Measurements from ENCODE around the gene KDM4B. TPM values are rescaled to one million over a fixed set of nuclear protein-coding genes. Genes with fewer than 3 reads are reported as not detected.

The KDM4B gene
- total and polyA plus RNA-seq, 12 donors: 12.4 to 35.8 (median 30.3) TPM

- peaks cover 0 to 46% (median 24%) of the 10 kb centered on the region in 9 donors for H3K4me1 ChIP-seq
- intact Hi-C loops (cut with DNase I): no loop called here
- no peak for TF ChIP-seq CTCF (IDR thresholded peaks at IDR 0.05)
- H3K4me3 ChIP-seq: no peak overlapping the region
- H3K27me3 ChIP-seq: no peaks in the 10 kb centered on the region
- peaks cover 0 to 6% (median 0%) of the 10 kb centered on the region in 11 donors for H3K9me3 ChIP-seq
- WGBS, 2 donors: 92 to 95% methylated on average over 21 of the region's 21 CpGs
- H3K36me3 ChIP-seq: peaks cover 0 to 77% (median 13%) of the 10 kb centered on the region in 9 donors
- ATAC-seq: no peak
- no peak overlapping the region for H3K27ac ChIP-seq
- DNase-seq: no peak
These were observed 142.1 kb downstream of the KDM4B start for GRCh38 chr19:5111051-5111450.

GRCh38 chr19:5112175-5112574, 143.3 kb downstream of the KDM4B start:
- Histone ChIP-seq H3K27ac (no peak overlapping the region), H3K9me3 (peaks cover 0 to 8% (median 0%) of the 10 kb centered on the region in 11 donors), H3K4me3 (no peak overlapping the region), H3K4me1 (peaks cover 0 to 36% (median 20%) of the 10 kb centered on the region in 9 donors), H3K27me3 (no peaks in the 10 kb centered on the region), H3K36me3 (peaks cover 0 to 66% (median 13%) of the 10 kb centered on the region in 9 donors)
- WGBS, 2 donors: 91 to 92% methylated on average over 6 of the region's 6 CpGs
- no peak for TF ChIP-seq CTCF (IDR thresholded peaks at IDR 0.05)
- ATAC-seq (no peak), DNase-seq (no peak)
- intact Hi-C loops (cut with DNase I): no loop called here

GRCh38 chr19:5112681-5113575, 144.0 kb downstream of the KDM4B start:
- TF ChIP-seq CTCF (IDR thresholded peaks at IDR 0.05): no peak
- intact Hi-C loops (cut with DNase I): no loop called here
- 84 to 85% methylated on average over 27 of the region's 27 CpGs for WGBS, 2 donors
- H3K4me1 ChIP-seq: peaks cover 0 to 28% (median 13%) of the 10 kb centered on the region in 9 donors
- no peak overlapping the region for H3K4me3 ChIP-seq
- ATAC-seq (no peak), DNase-seq (no peak)
- H3K27ac ChIP-seq: no peak overlapping the region
- H3K27me3 ChIP-seq: no peaks in the 10 kb centered on the region
- H3K9me3 ChIP-seq: peaks cover 0 to 8% (median 0%) of the 10 kb centered on the region in 11 donors
- peaks cover 0 to 60% (median 13%) of the 10 kb centered on the region in 9 donors for H3K36me3 ChIP-seq

GRCh38 chr19:5113633-5114586, 145.0 kb downstream of the KDM4B start:
- Histone ChIP-seq H3K27ac (peak overlapping the region in 8 of 10 donors; percentile 36 to 88 (median 66)), H3K4me3 (no peak overlapping the region), H3K27me3 (no peaks in the 10 kb centered on the region), H3K4me1 (peaks cover 0 to 24% (median 9%) of the 10 kb centered on the region in 9 donors), H3K9me3 (peaks cover 0 to 8% (median 0%) of the 10 kb centered on the region in 11 donors), H3K36me3 (peaks cover 0 to 61% (median 13%) of the 10 kb centered on the region in 9 donors)
- intact Hi-C loops (cut with DNase I): no loop called here
- WGBS, 2 donors: 67 to 75% methylated on average over 43 of the region's 43 CpGs
- peak in 1 of 2 donors; percentile 60 for DNase-seq
- ATAC-seq: peak; percentile 54 to 84 (median 64)
- TF ChIP-seq CTCF (IDR thresholded peaks at IDR 0.05): no peak

Measured in heart right ventricle (tissue), 16 donors.